ENCODE measurements around the gene KCNIP2. TPM values are rescaled to one million over a fixed set of nuclear protein-coding genes. Genes with fewer than 3 reads are reported as not detected.

The KCNIP2 gene
- total and polyA plus RNA-seq, 2 of the 13 experiments (the other 11 are each of a cell fraction or from before 2014, with no cell fraction given) = 0.42 to 0.70 TPM

DNA sequence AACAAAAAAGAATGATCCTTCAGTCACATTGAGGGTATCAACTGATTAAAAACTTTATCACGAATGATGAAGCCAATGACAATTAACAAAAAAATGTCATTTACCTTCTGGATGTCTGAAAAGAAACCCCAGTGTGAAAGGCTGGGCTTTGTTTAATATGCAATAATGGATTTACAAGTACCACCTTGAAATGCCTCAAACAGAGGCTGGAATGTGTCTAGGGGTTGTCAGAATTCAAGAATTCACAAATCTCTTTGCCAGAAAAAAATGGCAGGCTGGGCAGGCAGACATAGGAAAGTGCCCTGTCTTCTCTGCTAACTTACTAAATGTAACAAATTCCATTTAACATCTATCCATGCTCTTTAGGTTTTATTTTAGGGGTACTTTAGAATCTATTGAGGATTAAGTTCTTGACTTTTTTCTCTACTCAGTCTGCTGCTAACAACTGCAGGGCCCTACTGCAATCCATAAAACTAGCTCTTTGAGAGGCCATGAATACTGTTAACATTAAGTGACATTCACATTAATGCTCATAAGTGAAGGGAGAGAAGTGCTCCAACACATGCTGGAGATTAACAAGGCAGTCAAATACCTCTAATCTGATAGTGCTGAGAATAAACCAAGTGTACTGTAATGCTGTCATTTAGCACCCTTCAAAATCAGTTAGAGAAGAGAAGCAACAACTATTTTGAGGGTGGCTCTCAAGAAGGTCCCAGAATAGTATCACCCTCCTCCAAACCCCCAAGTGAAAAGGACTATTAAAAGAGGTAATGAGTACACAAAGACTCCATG lies 43.1 kb upstream of the KCNIP2 start:
- ChIA-PET POLR2A (no interaction called here), CTCF (ENCODE audit: low intra/inter-chr PET ratio, low total read pairs) (no interaction called here)
- DNase-seq (ENCODE audit: low spot score) (no peak), FAIRE-seq (no peak), ATAC-seq (no peak)
- Histone ChIP-seq H2AFZ (ENCODE audit: low read length) (no peak overlapping the region), H4K20me1 (ENCODE audit: insufficient read depth, low read length) (no peaks in the 10 kb centered on the region; the same call in 1 of the 2 replicates), H3K27ac (ENCODE audit: extremely low read length, insufficient read depth, low read length) (no peak overlapping the region), H3K27me3 (ENCODE audit: control insufficient read depth in 1 of 2, insufficient read depth in 2 of 2, low read length in 2 of 2) (no peaks in the 10 kb centered on the region), H3K4me1 (ENCODE audit: insufficient read depth, low read length) (no peaks in the 10 kb centered on the region), H3K79me2 (ENCODE audit: insufficient read depth, low read length) (no peaks in the 10 kb centered on the region), H3K4me2 (ENCODE audit: low read depth, low read length) (no peak overlapping the region), H3K4me3 (replicated peaks in 1 of 3; ENCODE audit: insufficient read depth in 1 of 3, low read depth in 2 of 3, low read length in 3 of 3) (no peak overlapping the region), H3K36me3 (replicated peaks in 1 of 2; ENCODE audit: control insufficient read depth in 1 of 2, insufficient read depth in 2 of 2, low read length in 2 of 2) (peaks cover 5 to 10% of the 10 kb centered on the region in 2 experiments; a peak in 4 of 5 replicates), H3K9ac (ENCODE audit: insufficient read depth, low read depth, low read length) (no peak overlapping the region), H3K9me3 (ENCODE audit: low read length) (no peaks in the 10 kb centered on the region)
- intact Hi-C loops (cut with micrococcal nuclease; ENCODE audit: unreplicated experiment) = no loop called here
- 97% methylated on average over 1 of the region's 1 CpG for WGBS (ENCODE audit: low lambda C conversion rate)
- BruUV-seq (replicated peaks) = no TSS peak
- in situ Hi-C loops (cut with HindIII; ENCODE audit: extremely low pct_ligation_motif_present, low pct_unique_long_range_greater_than_20kb) = no loop called here
- TF ChIP-seq CEBPZ (IDR thresholded peaks at IDR 0.05; ENCODE audit: low read length) = no peak
- no peak for TF ChIP-seq CCDC6 (CRISPR knock-in tag; IDR thresholded peaks at IDR 0.05)
- no peak for TF ChIP-seq SRSF1 (optimal IDR thresholded peaks at IDR 0.05; ENCODE audit: low read depth, low read length)
- no peak for TF ChIP-seq MAF1 (CRISPR knock-in tag; IDR thresholded peaks at IDR 0.05; ENCODE audit: borderline replicate concordance)
- no peak for TF ChIP-seq ZNF619 (CRISPR knock-in tag; IDR thresholded peaks at IDR 0.05)
- no peak for TF ChIP-seq ZNF331 (CRISPR knock-in tag; IDR thresholded peaks at IDR 0.05)
- TF ChIP-seq BCL3 (CRISPR knock-in tag; IDR thresholded peaks at IDR 0.05) = no peak
- TF ChIP-seq ZNF512 (CRISPR knock-in tag; IDR thresholded peaks at IDR 0.05) = no peak
- TF ChIP-seq YY1 (IDR thresholded peaks at IDR 0.05; ENCODE audit: insufficient read depth, insufficient replicate concordance, low read depth, low read length) = no peak
- TF ChIP-seq ARID3A (IDR thresholded peaks at IDR 0.05; ENCODE audit: low read depth, low read length) = no peak
- TF ChIP-seq ZNF275 (CRISPR knock-in tag; IDR thresholded peaks at IDR 0.05; ENCODE audit: borderline replicate concordance) = no peak
